Aorta (tissue), 5 donors: Measurements from ENCODE around the gene TMEM266. TPM values are rescaled to one million over a fixed set of nuclear protein-coding genes. Genes with fewer than 3 reads are reported as not detected.
"Not testable (repeated sequence)": the region's sequence is repeated elsewhere in the genome, so short reads cannot be mapped to it uniquely, and the experiment has no call there.

ENCODE experiments used
- ATAC-seq: fragments of 200-7000 bp; cut with Tn5 transposase; one replicate; pipeline ENCODE4 v1.9.1; 2022; ENCODE audit warnings: moderate library complexity; ENCODE audit not compliant: low FRiP score
- DNase-seq, 2 donors: peaks; one replicate each; pipeline ENCODE4 v3.0.0-alpha.2; 2020
- H3K27ac ChIP-seq, 2 donors: one replicate each; pipeline ENCODE4 v1.5.1; 2013; ENCODE audit warnings: low read length in 2 of 2, mild to moderate bottlenecking in 2 of 2, moderate library complexity in 2 of 2, control low read depth in 1 of 2, inconsistent platforms in 1 of 2, low read depth in 1 of 2
- H3K27me3 ChIP-seq, 2 donors: one replicate each; pipeline ENCODE4 v1.6.1; 2013; ENCODE audit warnings: control low read depth in 1 of 2, low read length in 1 of 2, mild to moderate bottlenecking in 1 of 2, moderate library complexity in 1 of 2; ENCODE audit not compliant: insufficient read depth in 2 of 2, control insufficient read depth in 1 of 2
- H3K36me3 ChIP-seq, 2 donors: one replicate each; pipeline ENCODE4 v1.6.1; 2013; ENCODE audit warnings: control low read depth in 1 of 2, low read length in 1 of 2, mild to moderate bottlenecking in 1 of 2; ENCODE audit not compliant: insufficient read depth in 2 of 2, control insufficient read depth in 1 of 2
- H3K4me1 ChIP-seq, 2 donors: one replicate each; pipeline ENCODE4 v1.6.1; 2013; ENCODE audit warnings: low read length in 2 of 2, control low read depth in 1 of 2, mild to moderate bottlenecking in 1 of 2, moderate library complexity in 1 of 2; ENCODE audit not compliant: insufficient read depth in 2 of 2, control insufficient read depth in 1 of 2
- H3K4me3 ChIP-seq, 2 donors: one replicate each; pipeline ENCODE4 v1.5.1; 2013; ENCODE audit warnings: low read length in 2 of 2, control low read depth in 1 of 2, mild to moderate bottlenecking in 1 of 2
- H3K9me3 ChIP-seq: one replicate; pipeline ENCODE4 v1.6.1; 2013; ENCODE audit warnings: mild to moderate bottlenecking, low read length; ENCODE audit not compliant: control insufficient read depth
- WGBS, 2 donors: extraction: QIAGEN DNeasy Blood & Tissue Kit; methylation state at CpG; one replicate each; pipeline ENCODE4 v1.1.7; 2013; 5-methylcytosine and 5-hydroxymethylcytosine counted together
- intact Hi-C, 2 donors: fragments of 100-400 bp; cut with DNase I; formaldehyde crosslinking; loops; one replicate each; pipeline versions ENCODE4 v1.14.2 to v1.15.0; 2022
- polyA plus RNA-seq, 2 donors: library from polyadenylated mRNA; stranded (reverse); fragments of 200-250 nt; gene quantifications; one replicate each; pipeline ENCODE4 v1.2.3, GENCODE V29; 2013
- total RNA-seq, 2 donors: library from RNA; stranded (reverse); fragmentation: NEBNext Ultra II Directional; extraction: Animal tissue kit (Norgen Biotek cat#: 25700); gene quantifications; one replicate each; pipeline ENCODE4 v1.2.1, GENCODE V29; 2021
- donor health status: healthy with polysubstance abuse.
- donor health status: Bipolar disorder and iron deficiency.
- donor health status: DM: no; HTN: no; CAD: no.
- donor health status: DM: no; HTN: no; CAD: no.
- donor health status: DM: yes; HTN: yes; CAD: no.

Gene TMEM266
- total and polyA plus RNA-seq, 4 donors, result 0.26 TPM; not detected in 3

DNA sequence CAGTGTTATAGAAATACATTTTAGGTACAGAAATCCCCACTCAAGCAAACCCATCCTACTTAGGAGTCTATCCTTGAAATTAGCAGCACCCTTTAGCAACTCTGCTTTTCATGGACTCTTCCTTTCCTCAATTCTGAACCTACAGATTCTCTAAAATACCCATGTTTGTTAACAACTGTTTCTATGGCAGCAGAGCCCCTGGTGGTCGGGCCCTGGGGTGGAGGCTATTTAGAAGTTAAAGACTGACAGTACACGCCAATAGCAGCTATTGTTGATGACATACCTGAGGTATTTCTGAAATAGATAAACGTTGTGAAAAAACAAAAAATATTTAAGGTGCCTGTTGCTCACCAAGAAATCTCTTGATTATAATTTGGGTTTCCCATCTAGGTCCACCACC lies 24.2 kb upstream of the TMEM266 start:
- Histone ChIP-seq H3K4me3 (no peak overlapping the region), H3K9me3 (peaks cover 6% of the 10 kb centered on the region), H3K36me3 (no peaks in the 10 kb centered on the region), H3K27me3 (no peaks in the 10 kb centered on the region), H3K4me1 (no peaks in the 10 kb centered on the region), H3K27ac (no peak overlapping the region)
- ATAC-seq (no peak), DNase-seq (no peak)
- WGBS, 2 donors, result 29 to 34% methylated on average over 3 of the region's 3 CpGs
- intact Hi-C loops, result no loop called here

DNA sequence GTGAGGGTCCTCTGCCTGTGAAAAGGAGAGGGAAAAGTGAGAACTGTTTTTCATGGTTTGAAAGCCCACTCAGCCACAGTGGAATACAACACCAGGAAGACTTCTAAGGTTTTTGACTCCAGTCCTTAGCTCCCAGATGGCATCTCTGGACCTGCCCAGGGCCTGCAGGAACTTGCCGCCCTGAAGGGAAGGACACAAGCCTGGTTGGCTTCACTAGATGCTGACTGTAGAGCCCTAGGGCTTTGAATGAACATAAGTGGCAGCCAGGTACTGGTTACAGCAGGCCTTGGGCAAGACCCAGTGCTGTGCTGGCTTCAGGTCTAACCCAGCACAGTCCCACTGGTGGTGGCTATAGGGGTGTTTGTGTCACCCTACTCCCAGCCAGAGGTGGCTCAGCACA lies 21.3 kb upstream of the TMEM266 start:
- H3K27me3 ChIP-seq, result no peaks in the 10 kb centered on the region
- 86 to 95% methylated on average over 1 of the region's 1 CpG for WGBS, 2 donors

DNA sequence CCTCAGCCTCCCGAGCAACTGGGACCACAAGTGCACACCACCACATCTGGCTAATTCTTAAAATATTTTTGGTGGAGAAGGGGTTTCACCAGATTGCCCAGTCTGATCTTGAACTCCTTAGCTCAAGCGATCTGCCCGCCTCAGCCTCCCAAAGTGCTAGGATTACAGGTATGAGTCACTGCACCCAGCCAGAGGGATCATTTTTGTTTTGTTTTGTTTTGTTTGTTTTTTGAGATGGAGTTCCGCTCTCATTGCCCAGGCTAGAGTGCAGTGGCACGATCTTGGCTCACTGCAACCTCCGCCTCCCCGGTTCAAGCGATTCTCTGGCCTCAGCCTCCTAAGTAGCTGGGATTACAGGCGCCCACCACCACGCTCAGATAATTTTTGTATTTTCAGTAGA lies 5.6 kb upstream of the TMEM266 start:
- H3K9me3 ChIP-seq, H3K27ac ChIP-seq, H3K4me3 ChIP-seq, intact Hi-C loops, DNase-seq, H3K4me1 ChIP-seq, ATAC-seq, H3K27me3 ChIP-seq, H3K36me3 ChIP-seq: not testable (repeated sequence)
- 87 to 91% methylated on average over 10 of the region's 10 CpGs for WGBS, 2 donors

More for the DNA sequence above, 21.3 kb upstream of the TMEM266 start:
- peaks cover 6% of the 10 kb centered on the region for H3K9me3 ChIP-seq
- intact Hi-C loops, result no loop called here
- DNase-seq (no peak), ATAC-seq (no peak)
- no peaks in the 10 kb centered on the region for H3K4me1 ChIP-seq
- no peak overlapping the region for H3K4me3 ChIP-seq
- no peak overlapping the region for H3K27ac ChIP-seq
- H3K36me3 ChIP-seq, result no peaks in the 10 kb centered on the region

DNA sequence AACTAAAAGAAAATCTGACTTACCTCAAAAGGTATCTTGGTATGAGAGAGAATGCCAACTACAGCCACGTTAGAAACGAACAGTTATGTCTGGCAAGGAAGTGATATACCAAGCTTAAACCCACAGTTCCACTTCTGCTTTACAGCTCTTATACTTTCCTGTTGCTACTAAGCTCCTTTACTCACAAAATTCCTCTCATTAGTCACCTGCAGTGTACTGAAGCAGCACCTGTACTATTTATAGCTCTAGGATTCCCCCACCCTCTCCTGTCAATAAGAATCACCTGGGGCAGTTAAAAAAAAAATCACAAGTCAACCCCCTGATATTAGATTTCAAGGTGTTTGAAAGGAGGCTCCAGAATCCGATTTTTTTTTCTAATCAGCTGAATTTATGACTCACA lies 2.9 kb upstream of the TMEM266 start:
- DNase-seq (no peak), ATAC-seq (no peak)
- intact Hi-C loops, result no loop called here
- no peak overlapping the region for H3K27ac ChIP-seq
- H3K27me3 ChIP-seq, result no peaks in the 10 kb centered on the region
- H3K36me3 ChIP-seq, result no peaks in the 10 kb centered on the region
- H3K9me3 ChIP-seq, result no peaks in the 10 kb centered on the region
- 2 to 3% methylated on average over 3 of the region's 3 CpGs for WGBS, 2 donors
- no peaks in the 10 kb centered on the region for H3K4me1 ChIP-seq
- H3K4me3 ChIP-seq, result no peak overlapping the region

DNA sequence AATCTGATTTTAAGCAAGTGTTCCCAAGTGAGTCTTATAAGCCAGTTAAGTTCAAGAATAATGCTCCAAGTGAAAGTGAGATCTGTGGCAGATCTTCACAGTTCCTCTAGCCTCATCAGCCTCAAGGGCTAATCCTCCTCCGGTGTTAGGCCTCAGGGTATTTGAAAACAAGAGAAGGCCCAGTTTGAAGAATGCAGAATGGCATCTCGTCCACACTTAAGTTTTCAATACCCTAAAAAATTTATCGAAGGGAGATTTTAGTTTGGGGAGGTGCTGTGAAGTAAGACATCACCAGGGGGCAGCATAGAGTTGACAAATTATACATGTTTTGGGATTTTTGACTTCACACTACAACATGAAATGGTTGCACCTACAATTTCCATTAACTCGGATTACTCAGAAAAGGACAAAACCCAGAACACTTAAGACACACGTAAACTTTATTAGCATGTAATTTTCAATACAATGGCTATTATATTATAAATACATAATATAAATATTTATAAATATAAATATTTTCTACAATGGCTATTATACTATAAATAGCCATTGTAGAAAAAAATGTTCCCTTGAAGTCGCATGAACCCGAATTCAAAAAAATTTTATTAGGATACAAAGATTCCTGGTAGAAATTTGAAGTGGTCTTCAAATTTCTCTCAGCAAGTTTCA lies 2.3 kb upstream of the TMEM266 start:
- no peaks in the 10 kb centered on the region for H3K27me3 ChIP-seq
- no peaks in the 10 kb centered on the region for H3K4me1 ChIP-seq
- H3K36me3 ChIP-seq, result no peaks in the 10 kb centered on the region
- peak overlapping the region in 1 of 2 donors; percentile 55 for H3K4me3 ChIP-seq
- 1 to 2% methylated on average over 7 of the region's 7 CpGs for WGBS, 2 donors
- ATAC-seq (no peak), DNase-seq (no peak)
- no peaks in the 10 kb centered on the region for H3K9me3 ChIP-seq
- intact Hi-C loops, result no loop called here
- no peak overlapping the region for H3K27ac ChIP-seq

DNA sequence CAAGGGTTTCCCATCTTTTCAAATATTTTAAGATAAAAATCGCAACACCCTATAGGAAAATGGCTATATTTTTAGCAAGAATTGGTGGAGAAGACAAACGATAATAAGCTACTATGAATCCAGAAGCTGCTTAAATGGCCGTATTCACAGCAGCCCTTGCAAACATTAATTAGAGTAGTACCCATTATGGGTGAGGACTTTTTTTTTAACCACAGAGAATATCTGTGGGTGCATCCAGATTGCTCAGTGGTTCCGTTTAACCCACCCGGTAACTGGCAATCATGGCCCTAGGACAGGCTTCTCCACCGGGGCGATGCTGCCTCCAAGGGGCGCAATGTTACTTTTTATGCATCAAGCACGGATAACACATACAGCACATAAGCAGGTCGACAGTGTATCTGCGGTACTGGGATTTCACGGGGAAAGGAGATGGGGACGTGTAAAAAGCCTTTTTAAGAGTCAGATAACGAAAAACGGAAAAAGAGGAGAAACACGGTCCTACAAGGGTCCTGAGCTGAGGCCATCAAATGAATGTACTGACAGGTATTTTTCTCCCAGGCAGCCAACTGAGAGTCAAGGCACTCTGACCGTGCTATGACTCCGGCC lies 968 bp upstream of the TMEM266 start:
- no peaks in the 10 kb centered on the region for H3K36me3 ChIP-seq
- ATAC-seq, result no peak
- H3K9me3 ChIP-seq, result no peaks in the 10 kb centered on the region
- intact Hi-C loops, result loop anchor here in 1 of 2 donors (2.0 kb wide), 1 partner anchor 80 kb away; no protein-coding TSS in a partner anchor
- no peaks in the 10 kb centered on the region for H3K27me3 ChIP-seq
- H3K27ac ChIP-seq, result no peak overlapping the region
- 11 to 12% methylated on average over 18 of the region's 18 CpGs for WGBS, 2 donors
- DNase-seq, result no peak
- peak overlapping the region in 1 of 2 donors; percentile 62 for H3K4me3 ChIP-seq
- H3K4me1 ChIP-seq, result no peaks in the 10 kb centered on the region

DNA sequence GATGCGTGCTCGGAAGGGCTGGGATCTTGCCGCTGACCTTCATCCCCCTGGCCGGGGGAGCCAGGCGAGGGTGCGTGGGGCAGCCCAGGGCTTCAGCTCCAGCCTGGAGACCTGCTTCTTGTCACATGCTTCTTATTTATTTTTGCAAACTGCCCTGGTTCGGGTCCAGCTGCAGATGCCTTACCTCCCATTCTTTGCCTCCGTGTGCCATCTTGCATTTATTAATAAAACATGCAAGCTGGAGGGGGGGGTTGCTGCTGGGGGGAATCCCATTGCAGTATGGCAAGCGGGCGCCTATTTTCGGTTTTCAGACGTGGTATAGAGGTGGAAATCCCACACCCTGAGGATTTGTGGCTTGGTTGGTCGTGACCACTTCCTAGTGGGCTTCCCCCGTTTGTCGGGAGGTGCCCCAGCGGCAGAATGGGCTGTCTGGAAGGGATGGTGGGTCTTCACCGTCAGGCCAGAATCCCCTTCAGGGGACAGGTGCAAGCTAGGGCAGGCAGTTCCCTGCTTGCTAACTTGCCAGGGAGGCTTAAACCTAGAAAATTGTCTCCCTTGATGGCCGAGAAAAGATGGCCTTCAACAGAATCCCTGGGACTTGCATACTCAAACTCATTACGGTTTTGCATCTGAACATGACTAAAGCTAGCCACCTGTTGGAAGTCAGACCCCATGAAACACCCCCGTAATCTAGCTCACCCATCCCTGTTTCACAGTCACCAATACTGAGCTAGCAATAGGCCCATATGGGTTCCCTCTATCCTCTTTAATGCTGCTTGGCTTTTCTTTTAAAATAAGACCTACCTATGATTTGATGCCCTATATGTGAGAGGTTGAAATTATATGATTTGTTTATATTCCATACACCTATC lies 569 bp downstream of the TMEM266 start:
- no peak for ATAC-seq
- no peaks in the 10 kb centered on the region for H3K4me1 ChIP-seq
- intact Hi-C loops, result loop anchor here in 1 of 2 donors (2.0 kb wide), 1 partner anchor 78 kb away; no protein-coding TSS in a partner anchor

DNA sequence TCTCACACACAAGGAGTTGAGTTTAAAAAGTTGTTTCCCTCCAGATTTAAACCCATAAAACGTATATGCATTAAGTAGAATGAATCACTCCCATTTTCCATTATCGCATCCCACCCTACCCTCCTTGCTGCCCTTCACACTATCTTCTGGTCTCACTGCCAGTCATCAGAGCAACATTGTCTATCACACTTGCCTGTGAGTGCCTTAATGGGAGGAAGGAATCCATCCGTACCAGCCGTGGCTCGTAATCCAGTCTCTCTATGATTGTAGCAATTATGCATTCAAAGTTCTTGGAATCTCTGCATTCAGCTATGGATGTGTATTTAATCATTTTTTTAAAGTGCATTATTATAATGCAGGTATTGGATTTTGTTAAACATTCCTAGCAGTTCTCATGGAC lies 1.9 kb downstream of the TMEM266 start:
- 81 to 86% methylated on average over 5 of the region's 5 CpGs for WGBS, 2 donors

More for the DNA sequence above, 569 bp downstream of the TMEM266 start:
- Histone ChIP-seq H3K36me3 (no peaks in the 10 kb centered on the region), H3K4me3 (peak overlapping the region; percentile 62 to 70), H3K27ac (no peak overlapping the region), H3K9me3 (no peaks in the 10 kb centered on the region), H3K27me3 (no peaks in the 10 kb centered on the region)
- DNase-seq, result no peak
- 18 to 19% methylated on average over 19 to 20 of the region's 20 CpGs for WGBS, 2 donors

More for the DNA sequence above, 1.9 kb downstream of the TMEM266 start:
- intact Hi-C loops, result loop anchor here in 1 of 2 donors (2.0 kb wide), 1 partner anchor 77 kb away; no protein-coding TSS in a partner anchor
- Histone ChIP-seq H3K9me3 (no peaks in the 10 kb centered on the region), H3K4me1 (no peaks in the 10 kb centered on the region), H3K27ac (no peak overlapping the region), H3K4me3 (no peak overlapping the region), H3K27me3 (no peaks in the 10 kb centered on the region), H3K36me3 (no peaks in the 10 kb centered on the region)
- ATAC-seq (no peak), DNase-seq (no peak)
